ENCODE data around the gene CDH2.

DNA sequence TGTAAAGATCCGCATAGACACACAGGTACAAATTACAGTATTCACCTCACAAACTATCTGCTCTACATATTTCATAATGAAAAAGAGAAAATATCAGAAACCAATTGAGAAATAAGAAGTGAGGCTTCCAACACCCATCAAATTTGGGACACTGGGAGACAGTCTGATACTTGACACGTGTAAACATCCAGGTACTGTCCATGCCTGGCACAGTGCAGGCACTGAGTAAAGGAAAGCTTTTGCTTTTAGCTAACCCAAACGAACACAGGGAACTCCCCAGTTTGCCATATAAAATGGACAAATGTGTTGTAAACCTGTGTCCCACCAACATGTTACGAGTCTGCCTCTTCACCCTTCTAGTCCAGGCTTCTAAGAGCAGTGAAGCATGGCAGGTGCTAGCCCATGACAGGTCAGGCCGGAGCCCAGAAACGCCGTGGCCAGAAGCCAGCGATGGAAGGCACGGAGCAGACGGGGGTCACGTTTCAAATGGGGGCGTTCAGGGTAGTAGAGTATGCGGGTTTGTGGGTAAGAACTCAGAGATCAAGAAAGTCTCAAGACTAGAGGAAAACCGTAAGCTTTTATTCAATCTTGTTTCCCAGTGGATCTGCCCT, 27.0 kb downstream of the CDH2 start:
- TF ChIP-seq POLR2A (IDR thresholded peaks at IDR 0.05; ENCODE audit: low read depth, low read length) = no peak
- no peak for TF ChIP-seq POLR2AphosphoS5 (IDR thresholded peaks at IDR 0.05; ENCODE audit: low read depth, low read length)
- no peak for TF ChIP-seq TAF1 (IDR thresholded peaks at IDR 0.05; ENCODE audit: low read depth, low read length)
- TF ChIP-seq PAX5 (IDR thresholded peaks at IDR 0.05; ENCODE audit: insufficient read depth, low read length, severe bottlenecking) = no peak
- TF ChIP-seq POU2F2 (IDR thresholded peaks at IDR 0.05; ENCODE audit: low read depth, low read length) = no peak
- no peak for TF ChIP-seq SPI1 (IDR thresholded peaks at IDR 0.05; ENCODE audit: low read depth, low read length)

All from GM12891 (cell line).